ENCODE measurements around the gene BRSK1.

DNA sequence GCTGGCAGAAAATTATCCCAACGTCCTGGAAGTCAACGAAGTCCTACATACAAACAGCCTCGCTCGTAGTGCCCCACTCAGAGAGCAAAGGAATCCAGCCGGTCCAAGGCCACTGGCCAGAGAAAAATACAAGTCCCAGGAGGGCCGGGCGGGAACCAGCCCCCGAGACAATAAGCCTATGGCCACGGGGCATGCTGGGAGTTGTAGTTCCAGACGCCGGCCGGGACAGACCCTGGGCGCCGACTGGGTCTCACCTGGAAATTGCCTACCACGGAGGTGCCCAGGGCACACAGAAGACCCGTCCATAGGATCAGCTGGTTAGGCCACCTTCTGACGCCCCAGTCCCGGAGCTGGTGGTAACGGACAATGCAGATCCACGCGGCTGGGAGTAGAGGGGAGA is 36.0 kb downstream of the BRSK1 start:
- TF ChIP-seq, protein P1, sequence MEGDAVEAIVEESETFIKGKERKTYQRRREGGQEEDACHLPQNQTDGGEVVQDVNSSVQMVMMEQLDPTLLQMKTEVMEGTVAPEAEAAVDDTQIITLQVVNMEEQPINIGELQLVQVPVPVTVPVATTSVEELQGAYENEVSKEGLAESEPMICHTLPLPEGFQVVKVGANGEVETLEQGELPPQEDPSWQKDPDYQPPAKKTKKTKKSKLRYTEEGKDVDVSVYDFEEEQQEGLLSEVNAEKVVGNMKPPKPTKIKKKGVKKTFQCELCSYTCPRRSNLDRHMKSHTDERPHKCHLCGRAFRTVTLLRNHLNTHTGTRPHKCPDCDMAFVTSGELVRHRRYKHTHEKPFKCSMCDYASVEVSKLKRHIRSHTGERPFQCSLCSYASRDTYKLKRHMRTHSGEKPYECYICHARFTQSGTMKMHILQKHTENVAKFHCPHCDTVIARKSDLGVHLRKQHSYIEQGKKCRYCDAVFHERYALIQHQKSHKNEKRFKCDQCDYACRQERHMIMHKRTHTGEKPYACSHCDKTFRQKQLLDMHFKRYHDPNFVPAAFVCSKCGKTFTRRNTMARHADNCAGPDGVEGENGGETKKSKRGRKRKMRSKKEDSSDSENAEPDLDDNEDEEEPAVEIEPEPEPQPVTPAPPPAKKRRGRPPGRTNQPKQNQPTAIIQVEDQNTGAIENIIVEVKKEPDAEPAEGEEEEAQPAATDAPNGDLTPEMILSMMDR (IDR thresholded peaks at IDR 0.05 in 8 of 11, conservative IDR thresholded peaks at IDR 0.05 in 3 of 11): no peak
- TF ChIP-seq POLR2A (IDR thresholded peaks at IDR 0.05) (no peak), POLR2AphosphoS5 (IDR thresholded peaks at IDR 0.05) (no peak)
